HG03159 (cell line): ENCODE measurements around the gene CLSTN2.

Experiments
- ATAC-seq: cut with Tn5 transposase; IDR thresholded peaks from one replicate; pipeline ENCODE4 v1.9.1; 2021; ENCODE audit warnings: mild to moderate bottlenecking, moderate library complexity; ENCODE audit not compliant: unreplicated experiment

Gene CLSTN2

DNA sequence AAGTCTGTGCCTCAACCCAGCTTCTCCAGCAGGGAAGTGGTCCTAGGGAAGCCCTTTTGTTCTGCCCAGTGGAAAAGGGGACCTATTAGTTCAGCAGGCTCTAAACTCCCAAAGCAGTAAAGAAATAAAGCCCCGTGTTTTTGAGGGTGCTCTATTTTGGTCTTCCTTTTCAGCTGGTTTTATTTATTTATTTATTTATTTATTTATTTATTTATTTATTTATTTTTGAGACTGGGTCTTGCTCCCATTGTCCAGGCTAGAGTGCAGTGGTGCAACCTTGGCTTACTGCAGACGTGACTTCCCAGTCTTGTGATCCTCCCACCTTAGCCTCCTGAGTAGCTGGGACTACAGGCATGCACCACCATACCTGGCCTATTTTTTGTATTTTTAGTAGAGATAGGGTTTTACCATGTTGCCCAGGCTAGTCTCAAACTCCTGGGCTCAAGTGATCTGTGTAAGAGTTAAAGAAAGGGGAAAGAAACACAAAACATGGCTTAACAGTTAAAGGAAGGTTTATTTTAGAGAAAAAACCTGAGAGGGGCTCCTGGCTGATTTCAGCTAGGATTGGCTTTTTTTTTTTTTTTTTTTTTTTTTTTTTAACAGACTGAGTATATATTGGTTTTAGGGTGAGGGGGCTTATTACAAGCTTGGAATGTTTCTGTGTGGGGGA, 154.6 kb downstream of the CLSTN2 start:
- ATAC-seq = no peak

GRCh38 chr3:140091143-140091542, 156.2 kb downstream of the CLSTN2 start:
- no peak for ATAC-seq

- no peak for ATAC-seq
Observed at GRCh38 chr3:140092848-140093536, 158.0 kb downstream of the CLSTN2 start.

DNA sequence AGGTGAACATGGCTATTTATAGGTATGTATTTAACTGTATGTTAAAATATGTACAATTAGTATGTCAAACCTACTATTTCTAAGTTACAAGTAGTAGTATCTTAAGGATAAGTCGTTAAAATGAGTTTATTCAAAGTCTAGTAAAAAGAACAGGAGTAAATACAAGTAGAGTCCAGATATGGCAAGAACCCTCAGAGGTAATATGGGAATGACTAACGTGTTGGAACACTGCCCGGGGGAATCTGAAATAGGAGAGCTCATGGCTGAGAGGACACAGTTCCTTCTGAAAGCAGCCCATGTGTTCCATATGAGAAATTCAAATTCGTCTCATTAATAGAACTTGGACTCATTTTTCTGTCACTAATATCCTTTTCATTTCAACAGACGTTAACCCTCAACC, 158.8 kb downstream of the CLSTN2 start:
- no peak for ATAC-seq

GRCh38 chr3:140094487-140094886, 159.5 kb downstream of the CLSTN2 start:
- ATAC-seq = no peak

GRCh38 chr3:140096037-140096436, 161.1 kb downstream of the CLSTN2 start:
- no peak for ATAC-seq

GRCh38 chr3:140097874-140098635, 163.1 kb downstream of the CLSTN2 start:
- ATAC-seq = no peak

DNA sequence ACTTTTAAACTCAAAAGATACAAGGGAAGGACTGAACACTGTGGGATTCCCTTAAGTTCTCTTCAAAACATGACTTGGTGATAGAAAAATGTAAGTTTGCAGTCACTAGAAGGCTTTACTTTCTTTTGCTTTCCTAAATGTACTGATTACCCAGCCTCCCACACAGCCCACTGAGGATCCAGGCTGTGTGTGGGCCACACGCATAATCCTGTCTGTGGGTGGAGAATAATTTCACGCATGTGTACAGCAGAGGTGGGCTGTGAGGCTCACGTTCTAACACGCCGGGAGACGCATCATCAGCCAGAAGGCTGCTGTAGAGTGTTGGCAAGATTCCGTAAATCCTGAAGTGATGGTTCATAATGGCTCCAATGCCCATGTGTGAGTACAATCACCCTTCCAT, 165.5 kb downstream of the CLSTN2 start:
- no peak for ATAC-seq

DNA sequence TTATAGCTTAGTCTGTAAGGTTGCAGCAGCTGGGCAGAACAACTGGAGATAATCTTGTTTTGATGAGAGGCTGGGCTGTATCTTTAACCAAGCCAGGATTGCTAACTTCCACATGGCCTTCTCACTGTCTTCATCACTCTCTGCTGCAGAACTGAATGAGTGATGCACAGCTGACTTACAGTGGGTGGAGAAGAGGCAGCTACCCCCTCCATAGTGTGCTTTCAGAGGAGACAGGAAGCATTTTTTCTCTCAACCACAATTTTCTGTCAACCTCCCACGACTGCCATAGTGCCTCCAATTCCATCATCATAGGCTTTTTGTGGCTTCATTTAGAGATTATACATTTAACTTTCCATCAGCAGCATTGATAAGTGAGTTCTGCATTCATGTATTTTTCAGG, 168.2 kb downstream of the CLSTN2 start:
- ATAC-seq = no peak

- ATAC-seq = no peak
Observed at GRCh38 chr3:140103986-140104645, 169.1 kb downstream of the CLSTN2 start.

DNA sequence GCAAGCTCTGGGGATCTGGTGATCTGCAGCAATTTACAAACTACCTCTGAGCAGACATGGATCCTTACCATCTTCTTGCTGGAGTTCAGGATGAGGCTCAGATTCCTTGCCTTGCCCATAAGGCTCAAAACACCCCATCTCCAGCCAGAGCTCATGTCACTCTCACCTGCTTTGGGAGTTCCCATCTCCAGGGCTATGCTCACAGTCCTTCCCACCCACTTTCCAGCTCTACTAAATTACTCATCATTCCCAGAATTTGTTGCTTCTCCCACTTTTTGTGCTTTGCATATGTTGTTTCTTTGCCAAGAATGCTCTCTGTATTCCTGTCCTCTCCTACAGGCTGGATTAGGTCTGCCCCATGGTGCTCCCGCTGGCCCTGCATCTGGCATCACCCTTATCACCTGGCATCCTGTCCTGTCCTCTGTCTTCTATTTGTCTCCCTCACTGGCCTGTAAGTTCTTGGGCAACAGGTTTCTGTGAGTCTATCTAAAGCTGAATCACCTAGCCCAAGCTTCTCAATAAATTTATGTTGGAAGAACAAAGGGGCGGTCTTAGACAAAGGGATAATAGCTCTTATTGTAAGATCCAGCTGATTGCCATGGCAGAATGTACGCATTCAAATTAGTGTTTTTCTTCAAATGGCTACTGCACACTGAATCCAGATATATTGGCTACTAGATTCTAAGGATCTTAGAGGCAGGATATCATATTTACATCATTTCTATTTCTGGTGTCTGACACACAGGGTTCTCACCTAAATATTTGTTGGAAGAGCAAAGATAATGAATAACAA, 179.2 kb downstream of the CLSTN2 start:
- ATAC-seq = no peak

GRCh38 chr3:140114789-140115080, 179.8 kb downstream of the CLSTN2 start:
- ATAC-seq = no peak

- ATAC-seq = no peak
Observed at GRCh38 chr3:140117096-140117526, 182.1 kb downstream of the CLSTN2 start.

GRCh38 chr3:140122183-140122582, 187.2 kb downstream of the CLSTN2 start:
- ATAC-seq = no peak

- ATAC-seq = no peak
Observed at GRCh38 chr3:140128217-140128616, 193.2 kb downstream of the CLSTN2 start.

DNA sequence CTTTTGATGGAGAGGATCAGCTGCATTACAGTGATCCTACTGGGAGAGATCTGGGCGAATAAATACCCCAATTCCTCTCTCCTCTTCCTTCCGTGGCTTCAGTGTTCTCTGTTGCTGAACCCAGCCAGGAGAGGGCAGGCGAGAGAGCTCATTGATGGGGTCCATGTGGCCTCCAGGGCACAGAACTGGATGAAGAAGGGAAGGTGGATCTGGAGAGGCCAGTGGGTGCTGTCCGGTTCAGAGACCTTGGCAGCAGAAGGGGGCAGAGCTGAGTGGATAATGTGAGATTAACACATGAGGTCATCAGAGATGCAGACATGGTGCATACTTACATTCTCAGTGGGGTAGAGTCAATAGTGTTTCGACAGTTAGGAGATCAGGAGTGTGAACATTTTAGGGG, 193.6 kb downstream of the CLSTN2 start:
- peak; percentile 75 for ATAC-seq

DNA sequence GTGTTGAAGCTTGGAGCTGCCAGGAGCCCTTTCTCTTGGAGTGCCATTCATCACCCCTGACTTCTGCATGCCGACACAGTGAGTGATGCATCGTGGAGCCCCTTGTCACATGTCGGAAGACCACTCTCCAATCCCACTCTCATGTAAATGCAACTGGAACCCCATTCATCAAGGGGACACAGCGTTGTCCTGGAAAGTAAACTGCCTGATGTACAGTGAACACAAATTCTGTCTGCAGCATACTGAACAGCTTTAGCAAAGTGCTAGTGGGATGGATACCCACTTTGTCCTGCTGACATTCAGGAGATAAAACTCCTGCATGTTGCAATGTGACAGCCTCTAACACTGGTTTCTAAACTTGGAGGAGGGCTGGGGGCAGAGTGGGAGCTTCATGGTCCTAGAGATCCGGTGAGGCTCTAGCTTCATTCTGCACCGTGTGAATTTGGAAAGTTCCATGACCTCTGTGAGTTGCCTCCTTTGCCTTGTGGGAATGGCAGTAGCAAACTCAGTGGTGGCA, 194.8 kb downstream of the CLSTN2 start:
- ATAC-seq = no peak

GRCh38 chr3:140131895-140132294, 196.9 kb downstream of the CLSTN2 start:
- no peak for ATAC-seq

DNA sequence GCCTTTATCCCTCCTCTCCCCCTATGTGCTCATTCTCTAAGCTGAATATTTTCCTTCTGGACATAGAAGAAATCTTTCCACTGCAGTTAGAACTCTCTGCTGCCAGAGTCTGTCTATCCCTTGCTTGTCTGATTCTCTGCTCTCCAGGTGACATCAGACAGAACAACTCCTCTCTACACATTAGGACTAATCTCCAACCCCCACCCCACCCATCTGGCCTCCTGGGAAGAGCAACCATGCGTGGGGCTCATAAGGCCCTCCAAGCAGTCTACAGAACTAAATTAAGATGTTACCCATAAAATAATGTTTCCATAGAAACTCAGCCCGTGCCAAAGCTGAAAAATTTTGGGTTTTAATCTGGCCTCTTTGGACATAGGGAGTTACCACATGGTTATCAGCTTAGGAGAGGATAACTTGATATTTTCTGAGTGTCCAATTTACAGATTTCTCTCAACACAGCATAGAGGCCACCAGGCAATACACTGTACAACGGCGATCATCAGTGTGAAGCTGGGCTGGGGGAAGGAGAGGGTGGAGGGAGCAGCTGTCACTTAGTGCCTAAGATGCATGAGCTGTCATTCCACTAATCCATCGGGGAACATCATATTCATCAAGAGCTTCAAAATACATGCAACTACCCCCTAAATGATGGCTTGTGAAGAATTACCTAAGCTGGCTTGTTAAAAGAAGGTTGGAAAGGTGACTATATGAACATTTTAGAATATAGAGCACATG, 199.4 kb downstream of the CLSTN2 start:
- no peak for ATAC-seq

DNA sequence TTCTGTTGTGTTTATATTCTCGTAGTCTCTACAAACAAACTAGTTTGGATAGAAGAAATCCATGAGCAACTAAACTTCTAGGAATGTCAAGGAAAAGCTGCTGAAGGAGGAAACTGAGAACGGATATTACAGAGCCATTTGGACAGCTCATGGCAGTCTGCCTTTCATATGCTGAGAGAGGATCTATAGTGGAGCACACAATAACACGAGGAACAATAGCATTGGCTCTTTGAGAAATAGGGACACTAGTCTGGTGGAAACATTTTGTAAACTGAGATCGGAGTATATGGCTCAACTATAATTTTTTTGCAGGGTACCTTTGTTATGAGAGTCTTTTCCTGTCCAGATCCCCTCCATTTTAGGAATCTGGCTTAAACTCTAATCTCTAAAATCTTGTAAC, 200.5 kb downstream of the CLSTN2 start:
- no peak for ATAC-seq
